Stimulated activated CD8-positive, alpha-beta memory T cell treated with anti-CD3 and anti-CD28 coated beads, Interleukin-7, amount 100 ng/mL, for 24 hours (primary cell): Measurements from ENCODE around the gene DYNC2H1.

Source experiments
- DNase-seq: peaks from one replicate; pipeline ENCODE4 v3.0.0-alpha.2; 2020; ENCODE audit warnings: low read depth

The DYNC2H1 gene

GRCh38 chr11:103108933-103109817 lies at the start of gene DYNC2H1:
Gene DYNC2H1, plus strand, starts transcription at chr11:103109426. Its CDS starts 149 bp downstream, at chr11:103109575.
- peak; percentile 67 for DNase-seq

- DNase-seq: no peak
These were observed 47.6 kb upstream of the DYNC2H1 start for GRCh38 chr11:103061656-103062055.

- no peak for DNase-seq
These were observed 42.1 kb upstream of the DYNC2H1 start for GRCh38 chr11:103067118-103067517.

- DNase-seq: no peak
These were observed 39.9 kb upstream of the DYNC2H1 start for GRCh38 chr11:103069367-103069766.

- DNase-seq: no peak
These were observed 39.1 kb upstream of the DYNC2H1 start for GRCh38 chr11:103070142-103070541.

- DNase-seq: no peak
These were observed 38.2 kb upstream of the DYNC2H1 start for GRCh38 chr11:103071008-103071407.

- DNase-seq: no peak
These were observed 32.9 kb upstream of the DYNC2H1 start for GRCh38 chr11:103076361-103076760.

- no peak for DNase-seq
These were observed 31.7 kb upstream of the DYNC2H1 start for GRCh38 chr11:103077554-103077953.

GRCh38 chr11:103078710-103079109 lies 30.5 kb upstream of the DYNC2H1 start:
- DNase-seq: no peak

GRCh38 chr11:103079833-103080232 lies 29.4 kb upstream of the DYNC2H1 start:
- DNase-seq: no peak

GRCh38 chr11:103085758-103086365 lies 23.4 kb upstream of the DYNC2H1 start:
- DNase-seq: no peak

- DNase-seq: no peak
These were observed 22.8 kb upstream of the DYNC2H1 start for GRCh38 chr11:103086461-103086860.

- DNase-seq: peak; percentile 17
These were observed 18.0 kb upstream of the DYNC2H1 start for GRCh38 chr11:103091064-103091800.

- peak; percentile 91 for DNase-seq
These were observed 17.3 kb upstream of the DYNC2H1 start, which contains the start of gene DCUN1D5 for GRCh38 chr11:103091801-103092524. Gene DCUN1D5, minus strand, starts transcription at chr11:103092160. Its CDS starts 288 bp downstream, at chr11:103091872.

GRCh38 chr11:103097279-103097678 lies 11.9 kb upstream of the DYNC2H1 start:
- DNase-seq: no peak

GRCh38 chr11:103109818-103110388 lies 677 bp downstream of the DYNC2H1 start:
- no peak for DNase-seq

- no peak for DNase-seq
These were observed 1.2 kb downstream of the DYNC2H1 start for GRCh38 chr11:103110391-103110790.

GRCh38 chr11:103111400-103111799 lies 2.2 kb downstream of the DYNC2H1 start:
- no peak for DNase-seq

GRCh38 chr11:103112364-103112763 lies 3.1 kb downstream of the DYNC2H1 start:
- DNase-seq: no peak

GRCh38 chr11:103114836-103115235 lies 5.6 kb downstream of the DYNC2H1 start:
- DNase-seq: no peak

- DNase-seq: no peak
These were observed 16.2 kb downstream of the DYNC2H1 start for GRCh38 chr11:103125462-103125861.
